Immature natural killer cell (primary cell): ENCODE data around the gene NUDC. TPM values are rescaled to one million over a fixed set of nuclear protein-coding genes. Genes with fewer than 3 reads are reported as not detected.

Source experiments
- DNase-seq, 3 donors: peaks; one replicate each; pipeline ENCODE4 v3.0.0; 2022; ENCODE audit warnings: mixed read lengths in 1 of 3
- H3K27ac Mint-ChIP-seq, 6 donors: one replicate each; pipeline ENCODE4 v1.8.0; 2020; ENCODE audit warnings: mixed read lengths in 6 of 6, mild to moderate bottlenecking in 5 of 6, inconsistent platforms in 4 of 6, moderate library complexity in 3 of 6
- H3K27me3 Mint-ChIP-seq, 3 donors: one replicate each; pipeline ENCODE4 v1.8.0; 2020 to 2021; ENCODE audit warnings: low read depth in 3 of 3, mild to moderate bottlenecking in 3 of 3, mixed read lengths in 3 of 3, moderate library complexity in 3 of 3, inconsistent platforms in 1 of 3
- H3K36me3 Mint-ChIP-seq, 3 donors: one replicate each; pipeline ENCODE4 v1.8.0; 2020; ENCODE audit warnings: mixed read lengths in 3 of 3, inconsistent platforms in 2 of 3, mild to moderate bottlenecking in 2 of 3
- H3K4me1 Mint-ChIP-seq, 2 donors: one replicate each; pipeline ENCODE4 v1.8.0; 2020; ENCODE audit warnings: inconsistent platforms in 2 of 2, mild to moderate bottlenecking in 2 of 2, mixed read lengths in 2 of 2, moderate library complexity in 1 of 2
- H3K4me3 Mint-ChIP-seq, 5 donors: one replicate each; pipeline ENCODE4 v1.8.0; 2020; ENCODE audit warnings: mild to moderate bottlenecking in 5 of 5, mixed read lengths in 5 of 5, inconsistent platforms in 3 of 5, moderate library complexity in 3 of 5
- H3K9me3 Mint-ChIP-seq, 6 donors: one replicate each; pipeline ENCODE4 v1.8.0; 2020; ENCODE audit warnings: mild to moderate bottlenecking in 6 of 6, mixed read lengths in 6 of 6, inconsistent platforms in 4 of 6, moderate library complexity in 3 of 6
- polyA plus RNA-seq, 3 donors: library from polyadenylated mRNA; unstranded; fragments of 300-500 nt; fragmentation: Illumina TruSeq; gene quantifications; one replicate each; pipeline ENCODE4 v1.2.3, GENCODE V29; 2021

The NUDC gene
- polyA plus RNA-seq, 3 donors from 2014 or later, result 60.0 to 116 (median 70.4) TPM

DNA sequence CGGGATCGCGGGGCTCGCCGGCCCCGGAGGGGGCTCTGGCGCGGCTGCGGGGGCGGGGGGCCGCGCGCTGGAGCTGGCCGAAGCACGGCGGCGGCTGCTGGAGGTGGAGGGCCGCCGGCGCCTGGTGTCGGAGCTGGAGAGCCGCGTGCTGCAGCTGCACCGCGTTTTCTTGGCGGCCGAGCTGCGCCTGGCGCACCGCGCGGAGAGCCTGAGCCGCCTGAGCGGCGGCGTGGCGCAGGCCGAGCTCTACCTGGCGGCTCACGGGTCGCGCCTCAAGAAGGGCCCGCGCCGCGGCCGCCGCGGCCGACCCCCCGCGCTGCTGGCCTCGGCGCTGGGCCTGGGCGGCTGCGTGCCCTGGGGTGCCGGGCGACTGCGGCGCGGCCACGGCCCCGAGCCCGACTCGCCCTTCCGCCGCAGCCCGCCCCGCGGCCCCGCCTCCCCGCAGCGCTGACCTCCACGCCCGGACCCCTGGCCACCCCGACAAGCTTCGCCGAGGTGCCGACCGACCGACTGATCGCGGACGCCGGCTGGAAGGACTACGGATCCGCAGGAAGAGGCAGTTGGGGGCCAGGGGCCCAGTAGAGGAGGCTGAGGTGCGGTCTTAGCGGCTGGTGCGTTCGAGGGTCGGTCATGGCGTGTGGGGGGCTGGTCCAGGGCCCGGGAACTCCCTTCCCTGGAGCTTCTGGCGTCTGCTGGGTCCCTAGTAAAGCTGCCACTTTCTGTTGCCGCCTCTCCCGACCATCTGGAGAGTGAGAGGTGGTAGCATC is 72.7 kb downstream of the NUDC start:
- no peak for DNase-seq

GRCh38 chr1:26994787-26995517 is 73.4 kb downstream of the NUDC start:
- DNase-seq, result no peak
- Mint-ChIP-seq H3K9me3 (no peaks in the 10 kb centered on the region), H3K27ac (peak overlapping the region in 1 of 6 donors; percentile 22), H3K36me3 (no peaks in the 10 kb centered on the region), H3K4me3 (peak overlapping the region; percentile 73 to 83 (median 82)), H3K27me3 (peaks cover 17 to 28% (median 21%) of the 10 kb centered on the region in 3 donors), H3K4me1 (peaks cover 16 to 17% of the 10 kb centered on the region in 2 donors)

More for the DNA sequence above, 72.7 kb downstream of the NUDC start:
- no peaks in the 10 kb centered on the region for H3K36me3 Mint-ChIP-seq
- peaks cover 16 to 17% of the 10 kb centered on the region in 2 donors for H3K4me1 Mint-ChIP-seq
- no peaks in the 10 kb centered on the region for H3K9me3 Mint-ChIP-seq
- peak overlapping the region; percentile 73 to 83 (median 82) for H3K4me3 Mint-ChIP-seq
- peaks cover 17 to 32% (median 21%) of the 10 kb centered on the region in 3 donors for H3K27me3 Mint-ChIP-seq
- no peak overlapping the region for H3K27ac Mint-ChIP-seq

DNA sequence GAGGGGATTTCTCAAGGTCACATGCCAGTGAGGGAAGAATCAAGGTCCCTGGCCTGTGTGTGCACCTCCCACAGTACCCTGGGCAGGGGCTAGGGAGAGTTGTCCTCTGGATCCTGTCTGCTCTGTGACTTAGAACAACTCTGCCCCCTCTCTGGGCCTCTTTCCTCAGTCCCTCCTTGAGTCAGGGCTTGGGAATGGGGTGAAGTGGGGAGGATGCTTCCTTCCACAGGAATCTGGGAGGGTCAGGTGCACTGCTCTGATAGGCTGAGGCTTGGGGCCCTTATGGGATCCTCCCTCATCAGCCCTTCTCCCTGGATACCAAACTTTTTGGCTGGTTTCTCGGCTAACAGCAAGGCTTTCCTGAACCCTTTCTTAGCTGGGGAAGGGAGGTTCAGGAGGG is 74.5 kb downstream of the NUDC start:
- DNase-seq, result no peak
- Mint-ChIP-seq H3K27me3 (peaks cover 14 to 22% (median 17%) of the 10 kb centered on the region in 3 donors), H3K4me1 (peaks cover 16 to 17% of the 10 kb centered on the region in 2 donors), H3K27ac (no peak overlapping the region), H3K36me3 (no peaks in the 10 kb centered on the region), H3K9me3 (no peaks in the 10 kb centered on the region), H3K4me3 (peak overlapping the region in 1 of 5 donors; percentile 35)

Other genes starting within 250 kb of the NUDC start
- gene ARID1A, start 225.7 kb upstream of the NUDC start, polyA plus RNA-seq, result 10 to 100 TPM in 2 of 3 donors, 1 to 10 TPM in 1; 7.1 to 34.6 (median 16.0) TPM
- gene PIGV, start 133.8 kb upstream of the NUDC start, polyA plus RNA-seq, result 10 to 100 TPM in 2 of 3 donors, 1 to 10 TPM in 1; 9.8 to 20.0 (median 13.7) TPM
- 1 to 10 TPM; 7.3 to 8.8 (median 7.8) TPM for gene ZDHHC18, start 95.1 kb upstream of the NUDC start, polyA plus RNA-seq
- gene SFN, start 58.6 kb upstream of the NUDC start, polyA plus RNA-seq, result not detected
- gene GPN2, start 31.5 kb upstream of the NUDC start, polyA plus RNA-seq, result 10 to 100 TPM in 2 of 3 donors, 1 to 10 TPM in 1; 8.3 to 22.1 (median 10.0) TPM
- 10 to 100 TPM; 10.4 to 17.3 (median 15.1) TPM for gene GPATCH3, start 21.3 kb upstream of the NUDC start, polyA plus RNA-seq
- not detected for gene NR0B2, start 7.8 kb upstream of the NUDC start, polyA plus RNA-seq
- 1 to 10 TPM in 1 of 3 donors, under 1 TPM in 1, not detected in 1; 0.29 to 1.3 TPM for gene KDF1, start 38.7 kb downstream of the NUDC start, polyA plus RNA-seq
- gene TRNP1, start 71.9 kb downstream of the NUDC start, polyA plus RNA-seq, result not detected
- not detected for gene TENT5B, start 91.1 kb downstream of the NUDC start, polyA plus RNA-seq
- 10 to 100 TPM in 1 of 3 donors, 1 to 10 TPM in 2; 3.2 to 17.3 (median 3.7) TPM for gene SLC9A1, start 233.4 kb downstream of the NUDC start, polyA plus RNA-seq